Sigmoid colon (tissue), 7 donors: Measurements from ENCODE around the gene EEF1E1. TPM values are rescaled to one million over a fixed set of nuclear protein-coding genes. Genes with fewer than 3 reads are reported as not detected.
A peak's percentile ranks its signal among the peaks of the same experiment; 100 is the strongest.
"Not testable (repeated sequence)": the region's sequence is repeated elsewhere in the genome, so short reads cannot be mapped to it uniquely, and the experiment has no call there.

ENCODE experiments used
- DNase-seq: peaks from one replicate; pipeline ENCODE4 v3.0.0-alpha.2; 2019
- H3K27ac ChIP-seq, 4 donors: fragments of 200-600 bp; sonication (generic); one replicate each; pipeline ENCODE4 v1.5.1; 2016 to 2019; ENCODE audit warnings: mild to moderate bottlenecking in 1 of 4
- H3K27me3 ChIP-seq, 3 donors: fragments of 200-600 bp; sonication (generic); one replicate each; pipeline ENCODE4 v1.5.1; 2019; ENCODE audit warnings: mild to moderate bottlenecking in 1 of 3
- H3K36me3 ChIP-seq, 4 donors: fragments of 200-600 bp; sonication (generic); one replicate each; pipeline ENCODE4 v1.5.1; 2016 to 2019
- H3K4me1 ChIP-seq, 4 donors: fragments of 200-600 bp; sonication (generic); one replicate each; pipeline ENCODE4 v1.5.1; 2017 to 2019
- H3K4me3 ChIP-seq, 4 donors: fragments of 200-600 bp; sonication (generic); one replicate each; pipeline ENCODE4 v1.5.1; 2017 to 2019; ENCODE audit warnings: mild to moderate bottlenecking in 2 of 4, moderate library complexity in 1 of 4
- H3K9me3 ChIP-seq, 4 donors: fragments of 200-600 bp in 3 of 4; sonication (generic) in 3 of 4; one replicate each; pipeline versions ENCODE4 v1.5.1 to v1.6.1; 2013 to 2019
- EP300 ChIP-seq, 4 donors: sonication (generic); formaldehyde crosslinking; IDR thresholded peaks; one replicate each; pipeline ENCODE4 v1.6.1; 2017; ENCODE audit warnings: antibody characterized with exemption in 4 of 4
- POLR2A ChIP-seq, 2 donors: fragments of 450-650 bp; IDR thresholded peaks; one replicate each; pipeline ENCODE4 v1.6.1; 2016; ENCODE audit warnings: antibody characterized with exemption in 2 of 2, mild to moderate bottlenecking in 2 of 2, moderate library complexity in 2 of 2
- POLR2AphosphoS5 ChIP-seq, 4 donors: sonication (generic); formaldehyde crosslinking; IDR thresholded peaks; one replicate each; pipeline ENCODE4 v1.6.1; 2017; ENCODE audit warnings: antibody characterized with exemption in 4 of 4
- WGBS, 2 donors: extraction: QIAGEN DNeasy Blood & Tissue Kit; methylation state at CpG; one replicate each; pipeline ENCODE4 v1.1.7; 2013; 5-methylcytosine and 5-hydroxymethylcytosine counted together
- intact Hi-C: fragments of 100-400 bp; cut with DNase I; formaldehyde crosslinking; loops from one replicate; pipeline ENCODE4 v1.15.1; 2023
- polyA plus RNA-seq, 3 donors: library from polyadenylated mRNA; stranded (reverse); fragments of 200-250 nt; gene quantifications; one replicate each; pipeline ENCODE4 v1.2.3, GENCODE V29; 2013
- total RNA-seq, 4 donors: library from RNA; depleted of rRNA; stranded (reverse); fragments of >200 nt; gene quantifications; one replicate each; pipeline ENCODE4 v1.1.0, GENCODE V29; 2016
- TF ChIP-seq, protein P1 (sequence below), 4 experiments: fragments of 450-650 bp in 3 of 4; fragments of 200-600 bp in 1 of 4; IDR thresholded peaks; one replicate each; pipeline ENCODE4 v1.5.1; 2016 to 2019; ENCODE audit warnings: antibody characterized with exemption in 4 of 4, mild to moderate bottlenecking in 3 of 4, moderate library complexity in 2 of 4
- donor health status: healthy with polysubstance abuse.
- donor health status: Bipolar disorder and iron deficiency.
- donor health status: healthy.

EEF1E1 gene
- total and polyA plus RNA-seq, 7 donors: 11.4 to 36.7 (median 21.9) TPM

DNA sequence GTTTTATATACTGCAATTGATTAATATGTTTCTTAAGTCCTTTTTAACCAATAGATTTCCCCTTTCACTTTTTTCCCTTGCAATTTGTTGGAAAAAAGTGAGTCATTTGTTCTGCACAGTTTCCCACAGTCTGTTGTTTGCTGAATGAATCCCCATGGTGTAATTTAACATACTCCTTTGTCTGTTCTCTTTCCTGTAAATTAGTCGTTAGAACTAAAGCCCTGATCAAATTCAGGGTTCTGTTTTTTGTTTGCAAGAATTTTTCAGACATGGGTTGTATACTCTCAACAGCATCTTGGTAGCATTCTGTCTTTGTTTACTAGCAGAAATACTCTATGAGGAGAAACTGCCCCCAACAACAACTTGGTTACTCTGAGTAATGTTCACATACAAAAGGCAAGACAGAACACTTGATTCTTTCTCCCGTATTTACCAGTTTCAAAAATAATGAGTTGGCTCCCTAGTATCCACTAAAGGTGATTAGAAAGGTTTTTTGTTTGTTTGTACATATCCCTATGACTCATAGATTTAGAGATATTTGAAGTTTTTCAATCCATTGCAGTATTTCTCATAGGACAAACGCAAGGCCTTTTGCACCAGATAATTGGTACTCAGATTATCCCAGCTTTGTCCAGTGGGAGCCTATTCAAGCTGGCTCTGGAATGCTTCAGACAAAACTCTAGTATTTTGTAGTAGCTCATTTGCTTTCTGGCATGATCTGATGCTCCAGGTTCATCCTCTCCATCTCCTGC, 54.6 kb downstream of the EEF1E1 start:
- intact Hi-C loops: no loop called here
- H3K27me3 ChIP-seq: no peaks in the 10 kb centered on the region
- TF ChIP-seq POLR2AphosphoS5 (IDR thresholded peaks at IDR 0.05) (peak in 1 of 4 donors; percentile 4), EP300 (IDR thresholded peaks at IDR 0.05) (no peak), POLR2A (IDR thresholded peaks at IDR 0.05) (no peak)
- TF ChIP-seq, protein P1, sequence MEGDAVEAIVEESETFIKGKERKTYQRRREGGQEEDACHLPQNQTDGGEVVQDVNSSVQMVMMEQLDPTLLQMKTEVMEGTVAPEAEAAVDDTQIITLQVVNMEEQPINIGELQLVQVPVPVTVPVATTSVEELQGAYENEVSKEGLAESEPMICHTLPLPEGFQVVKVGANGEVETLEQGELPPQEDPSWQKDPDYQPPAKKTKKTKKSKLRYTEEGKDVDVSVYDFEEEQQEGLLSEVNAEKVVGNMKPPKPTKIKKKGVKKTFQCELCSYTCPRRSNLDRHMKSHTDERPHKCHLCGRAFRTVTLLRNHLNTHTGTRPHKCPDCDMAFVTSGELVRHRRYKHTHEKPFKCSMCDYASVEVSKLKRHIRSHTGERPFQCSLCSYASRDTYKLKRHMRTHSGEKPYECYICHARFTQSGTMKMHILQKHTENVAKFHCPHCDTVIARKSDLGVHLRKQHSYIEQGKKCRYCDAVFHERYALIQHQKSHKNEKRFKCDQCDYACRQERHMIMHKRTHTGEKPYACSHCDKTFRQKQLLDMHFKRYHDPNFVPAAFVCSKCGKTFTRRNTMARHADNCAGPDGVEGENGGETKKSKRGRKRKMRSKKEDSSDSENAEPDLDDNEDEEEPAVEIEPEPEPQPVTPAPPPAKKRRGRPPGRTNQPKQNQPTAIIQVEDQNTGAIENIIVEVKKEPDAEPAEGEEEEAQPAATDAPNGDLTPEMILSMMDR (IDR thresholded peaks at IDR 0.05): no peak
- no peak overlapping the region for H3K4me3 ChIP-seq
- DNase-seq: no peak
- peaks cover 0 to 3% (median 0%) of the 10 kb centered on the region in 4 donors for H3K36me3 ChIP-seq
- H3K4me1 ChIP-seq: no peaks in the 10 kb centered on the region
- peak overlapping the region in 1 of 4 donors; percentile 11 for H3K27ac ChIP-seq
- 88 to 96% methylated on average over 3 of the region's 3 CpGs for WGBS, 2 donors
- no peaks in the 10 kb centered on the region for H3K9me3 ChIP-seq

DNA sequence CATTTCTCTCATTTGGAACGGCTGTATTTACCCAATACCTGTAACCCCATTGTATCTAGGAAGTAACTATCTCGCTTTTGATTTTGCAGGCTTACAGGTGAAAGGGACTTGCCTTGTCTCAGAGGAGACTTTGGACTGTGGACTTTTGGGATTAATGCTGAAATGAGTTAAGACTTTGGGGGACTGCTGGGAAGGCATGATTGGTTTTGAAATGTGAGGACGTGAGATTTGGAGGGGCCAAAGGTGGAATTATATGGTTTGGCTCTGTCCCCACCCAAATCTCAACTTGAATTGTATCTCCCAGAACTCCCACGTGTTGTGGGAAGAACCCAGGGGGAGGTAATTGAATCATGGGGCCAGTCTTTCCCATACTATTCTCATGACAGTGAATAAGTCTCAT, 56.6 kb downstream of the EEF1E1 start:
- H3K27me3 ChIP-seq, H3K36me3 ChIP-seq, H3K9me3 ChIP-seq, intact Hi-C loops, H3K27ac ChIP-seq, H3K4me1 ChIP-seq, DNase-seq, H3K4me3 ChIP-seq: not testable (repeated sequence)
- 96% methylated on average over 4 of the region's 4 CpGs for WGBS, 2 donors

DNA sequence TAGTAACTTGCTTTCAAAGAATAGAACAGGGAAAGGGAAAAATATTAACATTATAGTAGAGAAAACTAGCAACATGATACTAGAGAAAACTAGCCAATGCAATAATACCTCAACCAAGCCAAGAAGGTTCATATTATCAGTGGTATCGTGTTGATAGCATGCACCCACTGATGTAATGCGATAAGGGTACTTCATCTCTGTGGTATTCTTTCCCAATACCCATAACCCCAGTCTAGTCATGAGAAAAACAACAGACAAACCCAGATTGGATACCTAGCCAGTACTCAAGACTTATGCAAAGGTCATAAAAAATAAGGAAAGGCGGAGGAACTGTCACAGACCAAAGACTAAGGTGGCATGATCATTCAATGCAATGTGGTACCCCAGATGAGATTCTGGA, 59.1 kb downstream of the EEF1E1 start:
- Histone ChIP-seq H3K36me3 (peaks cover 0 to 23% (median 2%) of the 10 kb centered on the region in 4 donors), H3K27me3 (no peaks in the 10 kb centered on the region), H3K4me1 (no peaks in the 10 kb centered on the region), H3K9me3 (no peaks in the 10 kb centered on the region), H3K4me3 (no peak overlapping the region), H3K27ac (no peak overlapping the region)
- DNase-seq: no peak
- TF ChIP-seq POLR2AphosphoS5 (IDR thresholded peaks at IDR 0.05) (no peak), EP300 (IDR thresholded peaks at IDR 0.05) (no peak), POLR2A (IDR thresholded peaks at IDR 0.05) (no peak)
- TF ChIP-seq, protein P1 (IDR thresholded peaks at IDR 0.05): no peak
- intact Hi-C loops: no loop called here
- WGBS, 2 donors: 64 to 65% methylated on average over 3 of the region's 3 CpGs

DNA sequence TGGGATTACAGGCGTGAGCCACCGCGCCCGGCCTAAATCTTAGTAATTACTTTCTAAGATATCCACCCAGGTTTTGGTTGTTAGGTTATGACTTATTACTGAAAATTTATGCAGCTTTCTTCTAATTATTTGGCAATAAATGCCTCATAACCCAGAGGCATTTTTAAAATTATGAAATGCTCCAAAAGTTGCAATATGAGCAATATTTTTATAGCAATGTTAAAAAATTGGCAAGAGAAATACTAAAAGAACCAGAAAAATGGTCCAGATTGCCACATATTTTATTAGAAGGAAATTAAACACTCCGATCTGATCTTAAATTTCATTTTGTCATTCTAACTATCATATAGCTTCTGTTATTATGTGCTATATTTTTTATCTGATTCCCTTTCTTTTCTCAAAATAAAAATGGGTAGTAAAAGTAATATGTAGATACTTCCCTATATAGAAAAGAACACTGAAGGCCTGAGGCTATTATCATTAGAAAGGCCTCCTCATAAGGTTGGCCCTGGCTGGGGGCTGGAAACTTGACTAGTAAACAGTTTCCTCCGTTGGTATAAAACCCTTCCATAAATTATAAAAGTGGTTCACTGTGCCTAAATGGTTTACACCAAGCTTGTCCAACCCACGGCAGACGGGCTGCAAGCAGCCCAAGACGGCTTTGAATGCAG, 60.3 kb downstream of the EEF1E1 start:
- DNase-seq: no peak
- no peak overlapping the region for H3K27ac ChIP-seq
- H3K9me3 ChIP-seq: no peaks in the 10 kb centered on the region
- peaks cover 0 to 23% (median 2%) of the 10 kb centered on the region in 4 donors for H3K36me3 ChIP-seq
- no peaks in the 10 kb centered on the region for H3K27me3 ChIP-seq
- H3K4me1 ChIP-seq: no peaks in the 10 kb centered on the region
- TF ChIP-seq EP300 (IDR thresholded peaks at IDR 0.05) (no peak), POLR2AphosphoS5 (IDR thresholded peaks at IDR 0.05) (no peak), POLR2A (IDR thresholded peaks at IDR 0.05) (no peak)
- TF ChIP-seq, protein P1 (IDR thresholded peaks at IDR 0.05): no peak
- intact Hi-C loops: no loop called here
- WGBS, 2 donors: 93 to 97% methylated on average over 9 of the region's 9 CpGs
- no peak overlapping the region for H3K4me3 ChIP-seq

DNA sequence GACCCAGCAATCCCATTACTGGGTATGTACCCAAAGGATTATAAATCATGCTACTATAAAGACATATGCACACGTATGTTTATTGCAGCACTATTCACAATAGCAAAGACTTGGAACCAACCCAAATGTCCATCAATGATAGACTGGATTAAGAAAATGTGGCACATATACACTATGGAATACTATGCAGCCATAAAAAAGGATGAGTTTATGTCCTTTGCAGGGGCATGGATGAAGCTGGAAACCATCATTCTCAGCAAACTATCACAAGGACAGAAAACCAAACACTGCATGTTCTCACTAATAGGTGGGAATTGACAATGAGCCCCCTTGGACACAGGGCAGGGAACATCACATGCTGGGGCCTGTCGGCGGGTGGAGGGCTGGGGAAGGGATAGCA, 68.2 kb downstream of the EEF1E1 start:
- H3K9me3 ChIP-seq, H3K27me3 ChIP-seq, H3K4me3 ChIP-seq, H3K4me1 ChIP-seq, DNase-seq, intact Hi-C loops, H3K27ac ChIP-seq, H3K36me3 ChIP-seq: not testable (repeated sequence)
- WGBS, 2 donors: 77 to 85% methylated on average over 3 of the region's 3 CpGs
